Immature natural killer cell (primary cell): ENCODE data around the gene TRIM16. TPM values are rescaled to one million over a fixed set of nuclear protein-coding genes. Genes with fewer than 3 reads are reported as not detected.
"Not testable (repeated sequence)": the region's sequence is repeated elsewhere in the genome, so short reads cannot be mapped to it uniquely, and the experiment has no call there.

Experiments used
- DNase-seq, 3 donors: peaks; one replicate each; pipeline ENCODE4 v3.0.0; 2022; ENCODE audit warnings: mixed read lengths in 1 of 3
- H3K27ac Mint-ChIP-seq, 6 donors: one replicate each; pipeline ENCODE4 v1.8.0; 2020; ENCODE audit warnings: mixed read lengths in 6 of 6, mild to moderate bottlenecking in 5 of 6, inconsistent platforms in 4 of 6, moderate library complexity in 3 of 6
- H3K27me3 Mint-ChIP-seq, 3 donors: one replicate each; pipeline ENCODE4 v1.8.0; 2020 to 2021; ENCODE audit warnings: low read depth in 3 of 3, mild to moderate bottlenecking in 3 of 3, mixed read lengths in 3 of 3, moderate library complexity in 3 of 3, inconsistent platforms in 1 of 3
- H3K36me3 Mint-ChIP-seq, 3 donors: one replicate each; pipeline ENCODE4 v1.8.0; 2020; ENCODE audit warnings: mixed read lengths in 3 of 3, inconsistent platforms in 2 of 3, mild to moderate bottlenecking in 2 of 3
- H3K4me1 Mint-ChIP-seq, 2 donors: one replicate each; pipeline ENCODE4 v1.8.0; 2020; ENCODE audit warnings: inconsistent platforms in 2 of 2, mild to moderate bottlenecking in 2 of 2, mixed read lengths in 2 of 2, moderate library complexity in 1 of 2
- H3K4me3 Mint-ChIP-seq, 5 donors: one replicate each; pipeline ENCODE4 v1.8.0; 2020; ENCODE audit warnings: mild to moderate bottlenecking in 5 of 5, mixed read lengths in 5 of 5, inconsistent platforms in 3 of 5, moderate library complexity in 3 of 5
- H3K9me3 Mint-ChIP-seq, 6 donors: one replicate each; pipeline ENCODE4 v1.8.0; 2020; ENCODE audit warnings: mild to moderate bottlenecking in 6 of 6, mixed read lengths in 6 of 6, inconsistent platforms in 4 of 6, moderate library complexity in 3 of 6
- polyA plus RNA-seq, 3 donors: library from polyadenylated mRNA; unstranded; fragments of 300-500 nt; fragmentation: Illumina TruSeq; gene quantifications; one replicate each; pipeline ENCODE4 v1.2.3, GENCODE V29; 2021

TRIM16 gene
- polyA plus RNA-seq, 3 donors from 2014 or later = 1.8 to 5.0 (median 3.1) TPM

GRCh38 chr17:15650741-15651582 lies 33.1 kb downstream of the TRIM16 start:
- H3K27me3 Mint-ChIP-seq = peaks cover 0 to 2% (median 0%) of the 10 kb centered on the region in 3 donors
- H3K4me3 Mint-ChIP-seq = no peak overlapping the region
- peaks cover 0 to 4% (median 0%) of the 10 kb centered on the region in 3 donors for H3K36me3 Mint-ChIP-seq
- no peak overlapping the region for H3K27ac Mint-ChIP-seq
- no peak for DNase-seq
- H3K4me1 Mint-ChIP-seq = peaks cover 0 to 8% of the 10 kb centered on the region in 2 donors
- H3K9me3 Mint-ChIP-seq = no peaks in the 10 kb centered on the region

GRCh38 chr17:15649861-15650421 lies 34.2 kb downstream of the TRIM16 start:
- no peak overlapping the region for H3K4me3 Mint-ChIP-seq
- H3K4me1 Mint-ChIP-seq = peaks cover 0 to 8% of the 10 kb centered on the region in 2 donors
- DNase-seq = no peak
- peaks cover 0 to 2% (median 0%) of the 10 kb centered on the region in 6 donors for H3K9me3 Mint-ChIP-seq
- H3K27me3 Mint-ChIP-seq = peaks cover 0 to 2% (median 0%) of the 10 kb centered on the region in 3 donors
- no peak overlapping the region for H3K27ac Mint-ChIP-seq
- peaks cover 0 to 4% (median 0%) of the 10 kb centered on the region in 3 donors for H3K36me3 Mint-ChIP-seq

- Mint-ChIP-seq H3K27me3 (peaks cover 0 to 2% (median 0%) of the 10 kb centered on the region in 3 donors), H3K4me3 (no peak overlapping the region), H3K9me3 (peaks cover 0 to 2% (median 0%) of the 10 kb centered on the region in 6 donors), H3K27ac (no peak overlapping the region), H3K36me3 (no peaks in the 10 kb centered on the region), H3K4me1 (peaks cover 0 to 8% of the 10 kb centered on the region in 2 donors)
- no peak for DNase-seq
Measured at GRCh38 chr17:15648386-15648785, 35.7 kb downstream of the TRIM16 start.

GRCh38 chr17:15645942-15646312 lies 38.2 kb downstream of the TRIM16 start:
- H3K4me3 Mint-ChIP-seq, H3K9me3 Mint-ChIP-seq, H3K4me1 Mint-ChIP-seq, DNase-seq, H3K27me3 Mint-ChIP-seq, H3K27ac Mint-ChIP-seq, H3K36me3 Mint-ChIP-seq: not testable (repeated sequence)

- H3K9me3 Mint-ChIP-seq, H3K4me1 Mint-ChIP-seq, H3K36me3 Mint-ChIP-seq, DNase-seq, H3K27me3 Mint-ChIP-seq, H3K4me3 Mint-ChIP-seq, H3K27ac Mint-ChIP-seq: not testable (repeated sequence)
Measured at GRCh38 chr17:15645099-15645941, 38.8 kb downstream of the TRIM16 start.

GRCh38 chr17:15642505-15643251 lies 41.4 kb downstream of the TRIM16 start:
- DNase-seq, H3K4me1 Mint-ChIP-seq, H3K9me3 Mint-ChIP-seq, H3K4me3 Mint-ChIP-seq, H3K27me3 Mint-ChIP-seq, H3K36me3 Mint-ChIP-seq, H3K27ac Mint-ChIP-seq: not testable (repeated sequence)

- not testable (repeated sequence) for H3K27ac Mint-ChIP-seq, H3K36me3 Mint-ChIP-seq, H3K4me1 Mint-ChIP-seq, H3K9me3 Mint-ChIP-seq, DNase-seq, H3K4me3 Mint-ChIP-seq, H3K27me3 Mint-ChIP-seq
Measured at GRCh38 chr17:15642014-15642413, 42.1 kb downstream of the TRIM16 start.

- not testable (repeated sequence) for H3K27me3 Mint-ChIP-seq, H3K27ac Mint-ChIP-seq, H3K9me3 Mint-ChIP-seq, H3K36me3 Mint-ChIP-seq, DNase-seq, H3K4me1 Mint-ChIP-seq, H3K4me3 Mint-ChIP-seq
Measured at GRCh38 chr17:15630930-15631453, 53.1 kb downstream of the TRIM16 start.

- not testable (repeated sequence) for H3K36me3 Mint-ChIP-seq, DNase-seq, H3K27ac Mint-ChIP-seq, H3K4me3 Mint-ChIP-seq, H3K27me3 Mint-ChIP-seq, H3K4me1 Mint-ChIP-seq, H3K9me3 Mint-ChIP-seq
Measured at GRCh38 chr17:15629991-15630390, 54.1 kb downstream of the TRIM16 start.

- not testable (repeated sequence) for H3K4me3 Mint-ChIP-seq, H3K36me3 Mint-ChIP-seq, H3K27me3 Mint-ChIP-seq, H3K9me3 Mint-ChIP-seq, DNase-seq, H3K4me1 Mint-ChIP-seq, H3K27ac Mint-ChIP-seq
Measured at GRCh38 chr17:15623661-15624209, 60.4 kb downstream of the TRIM16 start.

- H3K4me3 Mint-ChIP-seq, H3K4me1 Mint-ChIP-seq, H3K9me3 Mint-ChIP-seq, H3K36me3 Mint-ChIP-seq, H3K27me3 Mint-ChIP-seq, H3K27ac Mint-ChIP-seq, DNase-seq: not testable (repeated sequence)
Measured at GRCh38 chr17:15623255-15623654, 60.9 kb downstream of the TRIM16 start.

- not testable (repeated sequence) for H3K4me1 Mint-ChIP-seq, DNase-seq, H3K4me3 Mint-ChIP-seq, H3K27ac Mint-ChIP-seq, H3K36me3 Mint-ChIP-seq, H3K27me3 Mint-ChIP-seq, H3K9me3 Mint-ChIP-seq
Measured at GRCh38 chr17:15622124-15622523, 62.0 kb downstream of the TRIM16 start.

- H3K9me3 Mint-ChIP-seq, H3K4me3 Mint-ChIP-seq, H3K27me3 Mint-ChIP-seq, DNase-seq, H3K36me3 Mint-ChIP-seq, H3K27ac Mint-ChIP-seq, H3K4me1 Mint-ChIP-seq: not testable (repeated sequence)
Measured at GRCh38 chr17:15619331-15620058, 64.6 kb downstream of the TRIM16 start, which contains the start of gene FBXW10B. Gene FBXW10B, minus strand, starts transcription at chr17:15619704. Its CDS starts 192 bp downstream, at chr17:15619512.
